Measurements from ENCODE around the gene UBXN11.

UBXN11 gene

GRCh38 chr1:26268290-26269197 lies 37.9 kb downstream of the UBXN11 start:
- in situ Hi-C loops (cut with MboI; ENCODE audit: low sequenced_read_pairs, unreplicated experiment), result no loop called here
- TF ChIP-seq, protein P1, sequence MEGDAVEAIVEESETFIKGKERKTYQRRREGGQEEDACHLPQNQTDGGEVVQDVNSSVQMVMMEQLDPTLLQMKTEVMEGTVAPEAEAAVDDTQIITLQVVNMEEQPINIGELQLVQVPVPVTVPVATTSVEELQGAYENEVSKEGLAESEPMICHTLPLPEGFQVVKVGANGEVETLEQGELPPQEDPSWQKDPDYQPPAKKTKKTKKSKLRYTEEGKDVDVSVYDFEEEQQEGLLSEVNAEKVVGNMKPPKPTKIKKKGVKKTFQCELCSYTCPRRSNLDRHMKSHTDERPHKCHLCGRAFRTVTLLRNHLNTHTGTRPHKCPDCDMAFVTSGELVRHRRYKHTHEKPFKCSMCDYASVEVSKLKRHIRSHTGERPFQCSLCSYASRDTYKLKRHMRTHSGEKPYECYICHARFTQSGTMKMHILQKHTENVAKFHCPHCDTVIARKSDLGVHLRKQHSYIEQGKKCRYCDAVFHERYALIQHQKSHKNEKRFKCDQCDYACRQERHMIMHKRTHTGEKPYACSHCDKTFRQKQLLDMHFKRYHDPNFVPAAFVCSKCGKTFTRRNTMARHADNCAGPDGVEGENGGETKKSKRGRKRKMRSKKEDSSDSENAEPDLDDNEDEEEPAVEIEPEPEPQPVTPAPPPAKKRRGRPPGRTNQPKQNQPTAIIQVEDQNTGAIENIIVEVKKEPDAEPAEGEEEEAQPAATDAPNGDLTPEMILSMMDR (IDR thresholded peaks at IDR 0.05; ENCODE audit: borderline replicate concordance, control extremely low read depth, extremely low read depth, insufficient read depth, missing control alignments), result no peak
- DNase-seq (ENCODE audit: low spot score), result no peak

DNA sequence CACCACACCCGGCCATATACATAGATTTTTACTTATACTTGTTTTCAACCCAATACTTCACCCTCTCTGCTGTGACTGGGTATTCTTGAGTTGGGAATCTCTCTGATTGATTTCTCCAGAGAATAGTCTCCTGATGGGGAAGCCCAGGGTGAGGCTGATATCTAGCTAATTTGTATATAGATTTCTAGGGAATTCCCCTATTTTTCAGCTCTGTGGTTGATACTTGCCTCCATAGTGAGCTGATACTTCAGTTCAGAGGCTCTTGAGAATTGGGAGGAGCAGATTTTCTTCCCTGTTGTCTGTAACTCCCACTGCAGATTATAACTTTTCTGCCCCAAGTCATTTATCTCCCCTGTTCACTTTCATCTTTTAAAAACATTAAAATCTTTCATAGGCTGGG lies 41.0 kb downstream of the UBXN11 start:
- no peak for DNase-seq (ENCODE audit: low spot score)
- TF ChIP-seq, protein P1 (IDR thresholded peaks at IDR 0.05; ENCODE audit: borderline replicate concordance, control extremely low read depth, extremely low read depth, insufficient read depth, missing control alignments), result no peak
- in situ Hi-C loops (cut with MboI; ENCODE audit: low sequenced_read_pairs, unreplicated experiment), result no loop called here

GRCh38 chr1:26263212-26263611 lies 43.2 kb downstream of the UBXN11 start:
- in situ Hi-C loops (cut with MboI; ENCODE audit: low sequenced_read_pairs, unreplicated experiment), result no loop called here
- TF ChIP-seq, protein P1 (IDR thresholded peaks at IDR 0.05; ENCODE audit: borderline replicate concordance, control extremely low read depth, extremely low read depth, insufficient read depth, missing control alignments), result no peak

DNA sequence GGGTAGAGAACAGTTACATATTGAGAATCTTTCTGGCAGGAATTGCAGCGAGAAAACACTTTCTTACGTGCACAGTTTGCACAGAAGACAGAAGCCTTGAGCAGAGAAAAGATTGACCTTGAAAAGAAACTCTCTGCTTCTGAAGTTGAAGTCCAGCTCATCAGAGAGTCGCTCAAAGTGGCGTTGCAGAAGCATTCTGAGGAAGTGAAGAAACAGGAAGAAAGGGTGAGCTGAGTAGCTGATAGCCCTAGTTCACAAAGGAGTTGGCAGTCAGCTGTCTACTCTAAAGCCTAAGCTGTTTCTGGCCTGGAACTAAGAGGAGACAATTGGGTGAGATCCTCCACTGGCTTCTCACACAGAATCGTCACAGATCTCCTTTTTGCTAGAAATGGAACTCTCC lies 46.9 kb downstream of the UBXN11 start:
- TF ChIP-seq, protein P1 (IDR thresholded peaks at IDR 0.05; ENCODE audit: borderline replicate concordance, control extremely low read depth, extremely low read depth, insufficient read depth, missing control alignments), result no peak

More at GRCh38 chr1:26263212-26263611, 43.2 kb downstream of the UBXN11 start:
- DNase-seq (ENCODE audit: low spot score), result no peak

DNA sequence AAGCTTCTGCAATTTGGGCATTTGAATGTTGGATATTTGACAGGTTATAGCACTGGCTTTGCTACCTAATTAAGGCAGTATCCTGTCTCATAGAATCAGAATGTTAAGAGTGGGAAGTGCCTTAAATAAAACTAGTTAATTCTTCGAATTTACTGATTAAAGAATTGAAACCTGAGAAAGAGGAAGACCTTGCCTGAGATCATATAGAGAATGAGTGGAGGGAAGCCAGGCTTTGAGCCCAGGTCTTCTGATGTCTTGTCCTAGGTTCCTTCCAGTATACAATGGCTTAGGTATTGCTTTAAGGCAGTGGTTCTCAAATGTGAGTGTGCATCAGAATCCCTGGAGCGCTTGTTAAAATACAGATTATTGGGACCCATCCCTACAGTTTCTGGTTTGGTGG lies 47.4 kb downstream of the UBXN11 start:
- in situ Hi-C loops (cut with MboI; ENCODE audit: low sequenced_read_pairs, unreplicated experiment), result no loop called here
- DNase-seq (ENCODE audit: low spot score), result no peak
- TF ChIP-seq, protein P1 (IDR thresholded peaks at IDR 0.05; ENCODE audit: borderline replicate concordance, control extremely low read depth, extremely low read depth, insufficient read depth, missing control alignments), result no peak

More for the DNA sequence above, 46.9 kb downstream of the UBXN11 start:
- DNase-seq (ENCODE audit: low spot score), result no peak
- in situ Hi-C loops (cut with MboI; ENCODE audit: low sequenced_read_pairs, unreplicated experiment), result no loop called here

- TF ChIP-seq, protein P1 (IDR thresholded peaks at IDR 0.05; ENCODE audit: borderline replicate concordance, control extremely low read depth, extremely low read depth, insufficient read depth, missing control alignments), result no peak
- DNase-seq (ENCODE audit: low spot score), result no peak
- in situ Hi-C loops (cut with MboI; ENCODE audit: low sequenced_read_pairs, unreplicated experiment), result no loop called here
Observed at GRCh38 chr1:26257222-26257621, 49.2 kb downstream of the UBXN11 start.
